Keratinocyte (primary cell): ENCODE measurements around the gene KCNQ2. TPM values are rescaled to one million over a fixed set of nuclear protein-coding genes. Genes with fewer than 3 reads are reported as not detected.

Source experiments
- DNase-seq: peaks from one replicate; pipeline ENCODE4 v3.0.0-alpha.2; 2011; ENCODE audit warnings: low read depth, missing footprints, low spot score
- FAIRE-seq: peaks from 2 replicates; lab custom pipeline; 2011; peaks lifted over from hg19 to GRCh38; lab: Jason Lieb, UNC
- H2AFZ ChIP-seq: 2 replicates; pipeline ENCODE4 v1.6.0; 2012; ENCODE audit warnings: low read length, control low read depth, inconsistent platforms; ENCODE audit not compliant: control insufficient read depth
- H3K27ac ChIP-seq: 2 replicates; pipeline ENCODE4 v1.5.1; 2011; ENCODE audit warnings: low read length; ENCODE audit not compliant: control insufficient read depth, insufficient read depth
- H3K27me3 ChIP-seq: 3 replicates; pipeline ENCODE4 v1.6.0; 2011; ENCODE audit warnings: low read length; ENCODE audit not compliant: control insufficient read depth, insufficient read depth; ENCODE audit errors: extremely low read depth
- H3K36me3 ChIP-seq, 2 experiments: 2 replicates in 1 of 2; 3 replicates in 1 of 2; pipeline ENCODE4 v1.5.1; 2011; ENCODE audit warnings: low read length in 2 of 2, mild to moderate bottlenecking in 1 of 2; ENCODE audit not compliant: control insufficient read depth in 2 of 2, insufficient read depth in 2 of 2; ENCODE audit errors: extremely low read depth in 1 of 2
- H3K4me1 ChIP-seq: 3 replicates; pipeline ENCODE4 v1.5.1; 2011; ENCODE audit warnings: low read length; ENCODE audit not compliant: control insufficient read depth, insufficient read depth; ENCODE audit errors: extremely low read depth
- H3K4me2 ChIP-seq: 3 replicates; pipeline ENCODE4 v1.6.0; 2011; ENCODE audit warnings: low read depth, low read length; ENCODE audit not compliant: control insufficient read depth, insufficient read depth; ENCODE audit errors: extremely low read depth
- H3K4me3 ChIP-seq, 3 experiments: fragments of 200-600 bp in 1 of 3; sonication (generic) in 1 of 3; 2 replicates in 2 of 3; 3 replicates in 1 of 3; pipeline ENCODE4 v1.5.1; 2011 to 2016; ENCODE audit warnings: low read length in 3 of 3, mild to moderate bottlenecking in 3 of 3, control low read depth in 2 of 3, inconsistent platforms in 1 of 3, low read depth in 1 of 3, mixed read lengths in 1 of 3, mixed run types in 1 of 3, moderate library complexity in 1 of 3; ENCODE audit not compliant: control insufficient read depth in 2 of 3, insufficient read depth in 2 of 3; ENCODE audit errors: extremely low read depth in 1 of 3
- H3K79me2 ChIP-seq: 2 replicates; pipeline ENCODE4 v1.6.0; 2012; ENCODE audit warnings: low read length; ENCODE audit not compliant: control insufficient read depth, insufficient read depth
- H3K9ac ChIP-seq: 3 replicates; pipeline ENCODE4 v1.6.0; 2011; ENCODE audit warnings: low read length; ENCODE audit not compliant: control insufficient read depth, insufficient read depth; ENCODE audit errors: extremely low read depth
- H3K9me1 ChIP-seq: 3 replicates; pipeline ENCODE4 v1.6.0; 2011; ENCODE audit warnings: low read length; ENCODE audit not compliant: control insufficient read depth, insufficient read depth; ENCODE audit errors: extremely low read depth
- H3K9me3 ChIP-seq: 2 replicates; pipeline ENCODE4 v1.5.1; 2012; ENCODE audit warnings: low read depth, low read length; ENCODE audit not compliant: control insufficient read depth
- H4K20me1 ChIP-seq: 3 replicates; pipeline ENCODE4 v1.6.0; 2011; ENCODE audit warnings: low read length; ENCODE audit not compliant: control insufficient read depth, insufficient read depth; ENCODE audit errors: extremely low read depth
- EZH2 ChIP-seq: IDR thresholded peaks from one replicate; pipeline ENCODE4 v1.6.1; 2012; ENCODE audit warnings: inconsistent platforms, mild to moderate bottlenecking, low read length, moderate library complexity
- dilution Hi-C: fragments of 300-500 bp; cut with MboI; formaldehyde crosslinking; loops from one replicate; pipeline ENCODE4 v1.7.0; 2020; ENCODE audit warnings: low sequenced_read_pairs; ENCODE audit not compliant: extremely low pct_ligation_motif_present
- polyA plus RNA-seq, 5 experiments: library from polyadenylated mRNA; depleted of rRNA in 3 of 5; stranded (reverse) in 3 of 5; stranded (forward) in 1 of 5; unstranded in 1 of 5; fragments of >200 nt; gene quantifications; 1 replicate in 1 of 5; 2 replicates in 3 of 5; 3 replicates in 1 of 5; pipeline versions ENCODE4 v1.2.1 to v1.2.3, GENCODE V29; 2011 to 2012; ENCODE audit warnings: missing spikeins in 2 of 5, low read depth in 1 of 5, low replicate concordance in 1 of 5
- TF ChIP-seq, protein P1 (sequence below), 3 experiments: IDR thresholded peaks in 1 of 3; conservative IDR thresholded peaks in 1 of 3; optimal IDR thresholded peaks in 1 of 3; 2 replicates in 2 of 3; 3 replicates in 1 of 3; pipeline versions ENCODE3 to v1.5.1; 2011; ENCODE audit warnings: low read length in 3 of 3, mild to moderate bottlenecking in 3 of 3, moderate library complexity in 2 of 3, control low read depth in 1 of 3, inconsistent platforms in 1 of 3; ENCODE audit not compliant: insufficient read depth in 2 of 3; ENCODE audit errors: extremely low read depth in 1 of 3

The KCNQ2 gene
- polyA plus RNA-seq, 1 donor (not counting 4 experiments of a cell fraction or from before 2014, with no cell fraction given), result not detected

- H4K20me1 ChIP-seq, result no peaks in the 10 kb centered on the region
- no peaks in the 10 kb centered on the region for H3K9me3 ChIP-seq
- dilution Hi-C loops, result no loop called here
- DNase-seq (no peak), FAIRE-seq (no peak)
- no peak overlapping the region for H3K4me2 ChIP-seq
- no peak overlapping the region for H2AFZ ChIP-seq
- H3K79me2 ChIP-seq, result no peaks in the 10 kb centered on the region
- no peak for TF ChIP-seq EZH2
- TF ChIP-seq, protein P1, sequence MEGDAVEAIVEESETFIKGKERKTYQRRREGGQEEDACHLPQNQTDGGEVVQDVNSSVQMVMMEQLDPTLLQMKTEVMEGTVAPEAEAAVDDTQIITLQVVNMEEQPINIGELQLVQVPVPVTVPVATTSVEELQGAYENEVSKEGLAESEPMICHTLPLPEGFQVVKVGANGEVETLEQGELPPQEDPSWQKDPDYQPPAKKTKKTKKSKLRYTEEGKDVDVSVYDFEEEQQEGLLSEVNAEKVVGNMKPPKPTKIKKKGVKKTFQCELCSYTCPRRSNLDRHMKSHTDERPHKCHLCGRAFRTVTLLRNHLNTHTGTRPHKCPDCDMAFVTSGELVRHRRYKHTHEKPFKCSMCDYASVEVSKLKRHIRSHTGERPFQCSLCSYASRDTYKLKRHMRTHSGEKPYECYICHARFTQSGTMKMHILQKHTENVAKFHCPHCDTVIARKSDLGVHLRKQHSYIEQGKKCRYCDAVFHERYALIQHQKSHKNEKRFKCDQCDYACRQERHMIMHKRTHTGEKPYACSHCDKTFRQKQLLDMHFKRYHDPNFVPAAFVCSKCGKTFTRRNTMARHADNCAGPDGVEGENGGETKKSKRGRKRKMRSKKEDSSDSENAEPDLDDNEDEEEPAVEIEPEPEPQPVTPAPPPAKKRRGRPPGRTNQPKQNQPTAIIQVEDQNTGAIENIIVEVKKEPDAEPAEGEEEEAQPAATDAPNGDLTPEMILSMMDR (optimal IDR thresholded peaks at IDR 0.05 in 1 of 3, IDR thresholded peaks at IDR 0.05 in 1 of 3, conservative IDR thresholded peaks at IDR 0.05 in 1 of 3; ENCODE audit: extremely low read depth in 1 of 3, insufficient read depth in 2 of 3, low read length in 3 of 3), result no peak
- no peak overlapping the region for H3K27ac ChIP-seq
- no peaks in the 10 kb centered on the region for H3K9me1 ChIP-seq
- no peak overlapping the region for H3K9ac ChIP-seq
- no peak overlapping the region for H3K4me3 ChIP-seq
- H3K27me3 ChIP-seq, result peaks cover 27% of the 10 kb centered on the region
- H3K4me1 ChIP-seq, result no peaks in the 10 kb centered on the region
- no peaks in the 10 kb centered on the region for H3K36me3 ChIP-seq
Measured at GRCh38 chr20:63427206-63427605, 45.2 kb downstream of the KCNQ2 start.

DNA sequence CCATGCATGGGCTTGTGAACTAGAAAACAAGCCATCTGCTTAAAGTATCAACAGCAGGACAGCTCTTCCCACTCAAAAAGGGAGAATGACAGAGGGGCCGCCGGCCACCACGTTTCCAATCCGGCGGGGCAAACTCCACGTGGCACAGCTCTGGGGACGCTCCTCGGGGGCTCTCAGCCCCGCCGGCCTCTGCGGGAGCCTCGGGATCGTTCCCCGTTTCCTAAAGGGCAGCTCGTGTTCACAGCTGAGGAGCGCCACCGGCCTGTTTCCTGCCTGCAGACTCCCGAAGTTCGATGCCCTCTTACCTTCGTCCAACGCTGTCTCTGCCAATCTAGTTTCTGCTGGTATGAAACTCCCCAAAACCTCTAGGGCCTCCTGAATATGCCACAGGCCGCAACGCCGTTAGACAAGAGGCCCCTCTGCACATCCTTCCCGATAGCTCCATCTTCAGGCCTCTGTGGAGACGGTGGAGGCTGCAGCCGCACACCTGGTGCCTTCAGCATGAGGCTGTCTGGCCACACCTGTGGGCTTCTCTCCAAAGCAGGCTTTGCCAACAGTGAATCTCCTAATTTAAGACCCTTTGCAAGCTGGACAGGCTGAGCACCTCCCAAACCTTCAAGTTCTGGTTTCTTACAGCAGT, 46.5 kb downstream of the KCNQ2 start:
- no peak overlapping the region for H3K27ac ChIP-seq
- H4K20me1 ChIP-seq, result no peaks in the 10 kb centered on the region
- H3K9ac ChIP-seq, result no peak overlapping the region
- no peak overlapping the region for H3K4me2 ChIP-seq
- TF ChIP-seq, protein P1 (optimal IDR thresholded peaks at IDR 0.05 in 1 of 3, IDR thresholded peaks at IDR 0.05 in 1 of 3, conservative IDR thresholded peaks at IDR 0.05 in 1 of 3; ENCODE audit: extremely low read depth in 1 of 3, insufficient read depth in 2 of 3, low read length in 3 of 3), result no peak
- no peak for TF ChIP-seq EZH2
- no peaks in the 10 kb centered on the region for H3K79me2 ChIP-seq
- H2AFZ ChIP-seq, result no peak overlapping the region
- FAIRE-seq (no peak), DNase-seq (no peak)
- H3K27me3 ChIP-seq, result peaks cover 39% of the 10 kb centered on the region
- H3K9me3 ChIP-seq, result no peaks in the 10 kb centered on the region
- no peaks in the 10 kb centered on the region for H3K9me1 ChIP-seq
- dilution Hi-C loops, result no loop called here
- no peaks in the 10 kb centered on the region for H3K36me3 ChIP-seq
- no peaks in the 10 kb centered on the region for H3K4me1 ChIP-seq
- H3K4me3 ChIP-seq, result no peak overlapping the region
